ENCODE results near the gene ARHGEF11. TPM values are rescaled to one million over a fixed set of nuclear protein-coding genes. Genes with fewer than 3 reads are reported as not detected.

Gene ARHGEF11, protein sequence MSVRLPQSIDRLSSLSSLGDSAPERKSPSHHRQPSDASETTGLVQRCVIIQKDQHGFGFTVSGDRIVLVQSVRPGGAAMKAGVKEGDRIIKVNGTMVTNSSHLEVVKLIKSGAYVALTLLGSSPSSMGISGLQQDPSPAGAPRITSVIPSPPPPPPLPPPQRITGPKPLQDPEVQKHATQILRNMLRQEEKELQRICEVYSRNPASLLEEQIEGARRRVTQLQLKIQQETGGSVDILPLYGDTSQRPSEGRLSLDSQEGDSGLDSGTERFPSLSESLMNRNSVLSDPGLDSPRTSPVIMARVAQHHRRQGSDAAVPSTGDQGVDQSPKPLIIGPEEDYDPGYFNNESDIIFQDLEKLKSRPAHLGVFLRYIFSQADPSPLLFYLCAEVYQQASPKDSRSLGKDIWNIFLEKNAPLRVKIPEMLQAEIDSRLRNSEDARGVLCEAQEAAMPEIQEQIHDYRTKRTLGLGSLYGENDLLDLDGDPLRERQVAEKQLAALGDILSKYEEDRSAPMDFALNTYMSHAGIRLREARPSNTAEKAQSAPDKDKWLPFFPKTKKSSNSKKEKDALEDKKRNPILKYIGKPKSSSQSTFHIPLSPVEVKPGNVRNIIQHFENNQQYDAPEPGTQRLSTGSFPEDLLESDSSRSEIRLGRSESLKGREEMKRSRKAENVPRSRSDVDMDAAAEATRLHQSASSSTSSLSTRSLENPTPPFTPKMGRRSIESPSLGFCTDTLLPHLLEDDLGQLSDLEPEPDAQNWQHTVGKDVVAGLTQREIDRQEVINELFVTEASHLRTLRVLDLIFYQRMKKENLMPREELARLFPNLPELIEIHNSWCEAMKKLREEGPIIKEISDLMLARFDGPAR (N-terminal part only)
- total RNA-seq (1.0 and 2.2 TPM in 2 replicates), polyA plus RNA-seq (3.7 and 4.6 TPM in 2 replicates), polyA minus RNA-seq (4.4 and 6.2 TPM in 2 replicates)
- total RNA-seq (2013): 4.3 TPM

- ATAC-seq (ENCODE audit: low read depth): peak; percentile 49
- Histone ChIP-seq H2AFZ (ENCODE audit: insufficient read depth, low read depth, low read length, poor library complexity, severe bottlenecking) (peak within 1 kb of the TSS; percentile 79), H3K27me3 (replicated peaks in 1 of 4; ENCODE audit: control extremely low read depth in 1 of 4, control insufficient read depth in 3 of 4, insufficient read depth in 4 of 4, low read length in 3 of 4) (peaks cover 0 to 48% (median 40%) of the 10 kb centered on the region in 4 experiments)
Measured at GRCh38 chr1:157045250-157046218, at the start of gene ARHGEF11. TSS of gene ARHGEF11 (minus strand) at chr1:157045742. CDS start at chr1:157044330, 1,412 bp downstream.

More at GRCh38 chr1:157045250-157046218, at the start of gene ARHGEF11:
- peak; percentile 38 for TF ChIP-seq EZH2 (IDR thresholded peaks at IDR 0.05; ENCODE audit: borderline replicate concordance, insufficient read depth, low read depth, low read length, poor library complexity, severe bottlenecking)
- TF ChIP-seq CTCF (IDR thresholded peaks at IDR 0.05): no peak
- intact Hi-C loops (cut with micrococcal nuclease): no loop called here
- Mint-ChIP-seq H3K4me1 (peaks cover 13% of the 10 kb centered on the region), H3K27me3 (peaks cover 76% of the 10 kb centered on the region), H3K4me3 (peak within 1 kb of the TSS; percentile 94), H3K9me3 (ENCODE audit: insufficient read depth) (no peaks in the 10 kb centered on the region), H3K27ac (no peak within 1 kb of the TSS)
- H3K4me2 ChIP-seq (replicated peaks; ENCODE audit: low read depth, low read length, poor library complexity, severe bottlenecking): peak within 1 kb of the TSS; percentile 93
- ChIA-PET CTCF (no interaction called here), POLR2A (interaction anchor here (0.5 kb wide), 1 partner anchor 820 kb away, joined by 8 read pairs; no protein-coding TSS in a partner anchor)
- H3K9me3 ChIP-seq (ENCODE audit: control extremely low read depth in 1 of 3, control insufficient read depth in 2 of 3, insufficient read depth in 1 of 3, low read length in 2 of 3): peaks cover 0 to 1% (median 0%) of the 10 kb centered on the region in 3 donors
- H3K4me3 ChIP-seq (ENCODE audit: control extremely low read depth in 1 of 5, extremely low read depth in 1 of 5, insufficient read depth in 1 of 5, low read depth in 2 of 5, low read length in 4 of 5): peak within 1 kb of the TSS; percentile 13 to 66 (median 52)
- no peaks in the 10 kb centered on the region for H3K36me3 ChIP-seq (replicated peaks in 1 of 2; ENCODE audit: control extremely low read depth in 1 of 2, control insufficient read depth in 1 of 2, extremely low read depth in 1 of 2, insufficient read depth in 2 of 2, low read length in 1 of 2)
- peak within 1 kb of the TSS; percentile 53 for H3K9ac ChIP-seq (ENCODE audit: low read length)
- no peaks in the 10 kb centered on the region for H3K79me2 ChIP-seq (ENCODE audit: control insufficient read depth, insufficient read depth, low read length)
- no peaks in the 10 kb centered on the region for H4K20me1 ChIP-seq (ENCODE audit: control insufficient read depth, insufficient read depth, low read length, poor library complexity, severe bottlenecking)
- under 1% methylated on average over 112 of the region's 120 CpGs for WGBS (ENCODE audit: insufficient coverage)
- no peak within 1 kb of the TSS for H3K27ac ChIP-seq (ENCODE audit: low read length in 2 of 2)
- peaks cover 12 to 15% of the 10 kb centered on the region in 2 donors for H3K4me1 ChIP-seq (ENCODE audit: control insufficient read depth in 2 of 2, insufficient read depth in 2 of 2, low read length in 2 of 2)
- DNase-seq: peak; percentile 56

Data from B cell (primary cell).